IPS-18c (cell line): ENCODE results near the gene SRSF8.
"Not testable (repeated sequence)": the region's sequence is repeated elsewhere in the genome, so short reads cannot be mapped to it uniquely, and the experiment has no call there.

Experiments
- H3K4me3 ChIP-seq: 2 replicates; pipeline ENCODE4 v1.7.0; 2013; ENCODE audit warnings: low read depth, mild to moderate bottlenecking, low read length, moderate library complexity; ENCODE audit not compliant: insufficient read depth
- H3K9me3 ChIP-seq: one replicate; pipeline ENCODE4 v1.6.1; 2013; ENCODE audit warnings: mild to moderate bottlenecking, low read length, moderate library complexity; ENCODE audit not compliant: control insufficient read depth, insufficient read depth

SRSF8 gene

GRCh38 chr11:95066716-95067038 lies at the start of gene SRSF8:
Gene SRSF8 (plus strand): TSS chr11:95066919. CDS start chr11:95067227, 308 bp downstream.
- Histone ChIP-seq H3K4me3 (peak within 1 kb of the TSS; percentile 82), H3K9me3 (peaks cover 3% of the 10 kb centered on the region)

- not testable (repeated sequence) for H3K9me3 ChIP-seq, H3K4me3 ChIP-seq
Measured at GRCh38 chr11:95021468-95021867, 45.3 kb upstream of the SRSF8 start.

GRCh38 chr11:95024958-95025357 lies 41.8 kb upstream of the SRSF8 start, which contains the start of gene KDM4E:
Gene KDM4E (plus strand): TSS chr11:95025258. CDS start chr11:95025558, 300 bp downstream.
- H3K4me3 ChIP-seq, result no peak within 1 kb of the TSS

GRCh38 chr11:95025594-95025993 lies 41.1 kb upstream of the SRSF8 start:
- H3K9me3 ChIP-seq, H3K4me3 ChIP-seq: not testable (repeated sequence)

More at GRCh38 chr11:95024958-95025357, 41.8 kb upstream of the SRSF8 start, which contains the start of gene KDM4E:
- no peaks in the 10 kb centered on the region for H3K9me3 ChIP-seq

GRCh38 chr11:95028357-95028756 lies 38.4 kb upstream of the SRSF8 start:
- Histone ChIP-seq H3K4me3 (no peak overlapping the region), H3K9me3 (no peaks in the 10 kb centered on the region)

GRCh38 chr11:95033051-95033450 lies 33.7 kb upstream of the SRSF8 start:
- Histone ChIP-seq H3K9me3 (no peaks in the 10 kb centered on the region), H3K4me3 (no peak overlapping the region)

- Histone ChIP-seq H3K4me3 (no peak overlapping the region), H3K9me3 (no peaks in the 10 kb centered on the region)
Measured at GRCh38 chr11:95035316-95035715, 31.4 kb upstream of the SRSF8 start.

GRCh38 chr11:95037356-95038035 lies 29.2 kb upstream of the SRSF8 start:
- H3K4me3 ChIP-seq, H3K9me3 ChIP-seq: not testable (repeated sequence)

- no peak overlapping the region for H3K4me3 ChIP-seq
- no peaks in the 10 kb centered on the region for H3K9me3 ChIP-seq
Measured at GRCh38 chr11:95042239-95042638, 24.5 kb upstream of the SRSF8 start.

- Histone ChIP-seq H3K9me3 (no peaks in the 10 kb centered on the region), H3K4me3 (no peak overlapping the region)
Measured at GRCh38 chr11:95042906-95043305, 23.8 kb upstream of the SRSF8 start.

- Histone ChIP-seq H3K9me3 (no peaks in the 10 kb centered on the region), H3K4me3 (no peak overlapping the region)
Measured at GRCh38 chr11:95044010-95044409, 22.7 kb upstream of the SRSF8 start.

- Histone ChIP-seq H3K9me3 (no peaks in the 10 kb centered on the region), H3K4me3 (no peak overlapping the region)
Measured at GRCh38 chr11:95045812-95046211, 20.9 kb upstream of the SRSF8 start.

GRCh38 chr11:95049122-95049521 lies 17.6 kb upstream of the SRSF8 start, which contains the start of gene KDM4F:
Gene KDM4F (plus strand): TSS chr11:95049422.
- H3K4me3 ChIP-seq, H3K9me3 ChIP-seq: not testable (repeated sequence)

GRCh38 chr11:95050595-95051202 lies 16.0 kb upstream of the SRSF8 start:
- H3K9me3 ChIP-seq, result no peaks in the 10 kb centered on the region
- H3K4me3 ChIP-seq, result no peak overlapping the region

GRCh38 chr11:95054356-95054755 lies 12.4 kb upstream of the SRSF8 start:
- no peaks in the 10 kb centered on the region for H3K9me3 ChIP-seq
- H3K4me3 ChIP-seq, result no peak overlapping the region

- H3K9me3 ChIP-seq, result no peaks in the 10 kb centered on the region
- H3K4me3 ChIP-seq, result no peak overlapping the region
Measured at GRCh38 chr11:95055283-95055897, 11.3 kb upstream of the SRSF8 start.

GRCh38 chr11:95057959-95058358 lies 8.8 kb upstream of the SRSF8 start:
- H3K4me3 ChIP-seq, result no peak overlapping the region
- H3K9me3 ChIP-seq, result no peaks in the 10 kb centered on the region

GRCh38 chr11:95058621-95059020 lies 8.1 kb upstream of the SRSF8 start:
- H3K4me3 ChIP-seq, result no peak overlapping the region

More at GRCh38 chr11:95058621-95059020, 8.1 kb upstream of the SRSF8 start:
- H3K9me3 ChIP-seq, result no peaks in the 10 kb centered on the region
